Posterior cingulate gyrus (tissue), 11 donors: ENCODE measurements around the gene SLC35F2.
"Not testable (repeated sequence)": the region's sequence is repeated elsewhere in the genome, so short reads cannot be mapped to it uniquely, and the experiment has no call there.

Experiments used
- DNase-seq, 10 donors: peaks; one replicate each; pipeline versions ENCODE4 v3.0.0 to v3.0.0-alpha.2; 2020 to 2021; ENCODE audit warnings: mixed read lengths in 3 of 10
- intact Hi-C: fragments of 100-400 bp; cut with DNase I; formaldehyde crosslinking; loops from one replicate; pipeline ENCODE4 v1.15.1; 2023

The SLC35F2 gene, protein sequence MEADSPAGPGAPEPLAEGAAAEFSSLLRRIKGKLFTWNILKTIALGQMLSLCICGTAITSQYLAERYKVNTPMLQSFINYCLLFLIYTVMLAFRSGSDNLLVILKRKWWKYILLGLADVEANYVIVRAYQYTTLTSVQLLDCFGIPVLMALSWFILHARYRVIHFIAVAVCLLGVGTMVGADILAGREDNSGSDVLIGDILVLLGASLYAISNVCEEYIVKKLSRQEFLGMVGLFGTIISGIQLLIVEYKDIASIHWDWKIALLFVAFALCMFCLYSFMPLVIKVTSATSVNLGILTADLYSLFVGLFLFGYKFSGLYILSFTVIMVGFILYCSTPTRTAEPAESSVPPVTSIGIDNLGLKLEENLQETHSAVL

GRCh38 chr11:107858217-107859070 is at the start of gene SLC35F2:
Gene SLC35F2, minus strand, starts transcription at chr11:107858787. Its CDS starts 20 bp downstream, at chr11:107858767.
- intact Hi-C loops, result no loop called here
- peak in 8 of 10 donors; percentile 34 to 87 (median 47) for DNase-seq

GRCh38 chr11:107908211-107908610 is 49.6 kb upstream of the SLC35F2 start:
- intact Hi-C loops, result no loop called here
- peak in 1 of 10 donors; percentile 63 for DNase-seq

DNA sequence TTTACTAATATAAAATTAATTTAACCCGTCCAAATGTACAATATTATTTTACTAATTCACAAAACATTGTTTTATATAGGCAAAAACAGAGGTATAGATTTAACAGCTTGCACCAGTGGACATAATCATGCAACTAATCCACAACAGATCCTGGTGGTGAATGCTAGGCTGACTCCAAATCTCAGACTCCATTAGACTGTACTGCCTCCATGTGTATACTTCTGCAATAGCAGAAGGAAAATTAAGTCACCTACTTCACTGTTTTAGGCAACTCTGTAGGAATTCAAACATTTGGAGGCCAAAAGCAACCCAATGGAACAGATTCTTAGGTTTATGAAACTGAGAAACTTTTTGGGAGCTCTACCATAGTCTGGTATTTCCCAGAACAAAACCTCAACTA is 39.7 kb upstream of the SLC35F2 start:
- intact Hi-C loops, result no loop called here
- DNase-seq, result no peak

DNA sequence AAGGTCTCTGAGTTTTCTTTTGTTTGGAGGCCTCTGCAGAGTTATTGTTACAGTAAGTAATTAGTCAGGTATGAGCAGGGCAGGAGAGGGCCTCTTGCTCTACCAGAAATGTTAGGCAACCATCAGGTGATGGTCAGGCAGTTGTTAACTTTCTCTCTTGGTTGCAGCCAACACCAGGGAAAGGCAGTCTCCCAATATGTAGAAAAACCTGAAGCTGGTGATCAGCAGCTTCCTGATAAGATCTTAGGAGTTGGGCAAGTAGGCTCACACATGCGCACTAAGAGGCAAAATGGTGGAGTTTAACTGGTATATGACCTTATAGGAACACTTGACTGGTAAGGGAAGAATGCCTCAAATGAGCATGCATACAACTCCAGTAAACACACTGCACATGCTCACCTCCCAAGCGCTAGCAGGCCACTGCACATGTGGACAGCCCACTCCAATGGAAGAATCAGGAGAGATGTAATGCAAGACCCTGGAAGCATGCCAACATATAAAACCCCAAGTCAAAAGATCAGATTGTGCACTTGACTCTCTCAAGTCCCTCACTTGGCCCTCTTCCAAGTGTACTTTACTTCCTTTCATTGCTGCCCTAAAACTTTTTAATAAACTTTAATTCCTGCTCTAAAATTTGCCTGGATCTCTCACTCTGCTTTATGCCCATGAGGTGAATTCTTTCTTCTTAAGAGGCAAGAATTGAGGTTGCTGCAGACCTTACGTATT is 23.7 kb upstream of the SLC35F2 start:
- DNase-seq, result no peak
- intact Hi-C loops, result no loop called here

DNA sequence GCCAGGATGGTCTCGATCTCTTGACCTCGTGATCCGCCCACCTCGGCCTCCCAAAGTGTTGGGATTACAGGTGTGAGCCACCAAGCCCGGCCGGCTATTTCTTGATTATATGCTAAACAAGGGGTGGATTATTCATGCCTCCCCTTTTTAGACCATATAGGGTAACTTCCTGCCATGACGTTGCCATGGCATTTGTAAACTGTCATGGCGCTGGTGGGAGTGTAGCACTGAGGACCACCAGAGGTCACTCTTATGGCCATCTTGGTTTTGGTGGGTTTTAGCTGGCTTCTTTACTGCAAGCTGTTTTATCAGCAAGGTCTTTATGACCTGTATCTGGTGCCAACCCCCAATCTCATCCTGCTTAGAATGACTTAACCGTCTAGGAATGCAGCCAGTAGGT is 22.9 kb upstream of the SLC35F2 start:
- intact Hi-C loops, DNase-seq: not testable (repeated sequence)

- no peak for DNase-seq
- intact Hi-C loops, result no loop called here
These were observed 17.6 kb upstream of the SLC35F2 start for GRCh38 chr11:107876141-107876540.

DNA sequence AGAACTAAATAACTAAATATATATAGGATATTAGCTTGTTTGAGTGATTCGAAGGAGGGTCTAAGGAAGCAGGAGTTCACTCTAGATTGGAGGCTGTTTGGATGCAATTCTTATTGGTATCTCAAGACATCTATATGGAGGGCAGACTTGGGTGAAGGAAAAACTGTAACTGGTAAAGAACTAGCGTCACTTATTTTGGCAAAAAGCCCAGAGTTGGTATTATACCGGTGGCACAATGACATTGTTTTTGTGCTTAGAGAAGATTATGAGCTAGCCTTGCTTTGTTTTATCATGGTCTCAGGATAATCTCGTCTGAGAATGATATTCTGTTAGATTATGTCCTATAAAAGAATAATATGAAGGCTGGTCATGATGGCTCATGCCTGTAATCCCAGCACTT is 6.0 kb upstream of the SLC35F2 start:
- intact Hi-C loops, result no loop called here
- no peak for DNase-seq

DNA sequence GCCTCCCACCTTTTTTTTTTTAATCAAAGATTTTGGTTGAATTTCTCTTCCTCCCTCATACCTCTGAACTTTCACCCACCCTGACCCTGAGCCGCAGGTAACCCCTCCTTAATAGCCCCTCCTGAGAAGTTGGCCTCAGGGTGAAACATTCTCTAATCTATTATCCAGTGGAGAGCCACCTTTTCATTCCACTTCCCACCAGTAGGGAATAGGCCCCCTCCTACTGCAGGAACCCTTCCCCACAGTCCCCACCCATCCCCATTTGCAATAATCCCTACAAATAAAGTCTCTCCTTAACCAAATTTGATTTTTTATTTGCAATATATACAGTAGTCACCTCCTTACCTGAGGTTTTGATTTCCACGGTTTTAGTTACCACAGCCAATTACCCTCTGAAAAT is 2.1 kb upstream of the SLC35F2 start:
- no peak for DNase-seq
- intact Hi-C loops, result no loop called here

GRCh38 chr11:107860240-107860620 is 1.6 kb upstream of the SLC35F2 start:
- intact Hi-C loops, result not testable (repeated sequence)
- DNase-seq, result peak in 1 of 10 donors; percentile 25

DNA sequence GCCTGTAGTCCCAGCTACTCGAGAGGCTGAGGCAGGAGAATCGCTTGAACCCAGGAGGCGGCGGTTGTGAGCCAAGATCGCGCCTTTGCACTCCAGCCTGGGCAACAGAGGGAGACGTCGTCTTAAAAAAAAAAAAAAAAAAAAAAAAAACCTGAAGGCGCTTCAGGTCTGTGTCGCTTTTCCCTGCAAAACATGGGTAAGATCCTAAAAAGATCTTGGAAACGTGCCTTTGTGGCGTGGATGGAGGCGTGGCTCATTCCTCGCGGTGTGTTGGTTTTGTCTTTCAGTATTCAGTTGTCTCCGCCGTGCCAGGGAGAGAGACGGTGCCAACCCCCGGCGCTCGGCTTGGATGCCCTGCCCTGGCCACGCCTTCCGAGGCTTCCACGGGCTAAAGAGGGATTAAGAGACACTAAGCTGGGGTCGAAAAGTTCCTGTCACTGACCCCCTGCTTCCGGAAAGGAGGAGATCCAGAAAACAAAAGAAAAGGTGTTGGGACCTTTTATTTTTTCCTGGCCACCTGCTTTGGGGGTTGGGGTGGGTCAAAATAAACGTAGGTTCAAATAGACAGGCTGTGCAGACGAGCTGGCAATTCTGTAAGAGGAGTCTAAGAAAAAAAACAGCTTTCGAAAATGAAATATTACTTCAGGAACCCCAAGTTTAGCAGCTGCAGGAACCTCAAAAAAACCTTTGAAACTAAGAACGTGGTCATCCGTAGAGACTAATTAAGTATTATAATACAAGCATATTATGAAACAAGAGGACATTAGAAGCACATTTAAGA is 1.1 kb upstream of the SLC35F2 start:
- intact Hi-C loops, result no loop called here
- DNase-seq, result peak in 3 of 10 donors; percentile 14 to 73 (median 26)

GRCh38 chr11:107857550-107858216 is 904 bp downstream of the SLC35F2 start:
- intact Hi-C loops, result no loop called here
- DNase-seq, result peak in 1 of 10 donors; percentile 12

DNA sequence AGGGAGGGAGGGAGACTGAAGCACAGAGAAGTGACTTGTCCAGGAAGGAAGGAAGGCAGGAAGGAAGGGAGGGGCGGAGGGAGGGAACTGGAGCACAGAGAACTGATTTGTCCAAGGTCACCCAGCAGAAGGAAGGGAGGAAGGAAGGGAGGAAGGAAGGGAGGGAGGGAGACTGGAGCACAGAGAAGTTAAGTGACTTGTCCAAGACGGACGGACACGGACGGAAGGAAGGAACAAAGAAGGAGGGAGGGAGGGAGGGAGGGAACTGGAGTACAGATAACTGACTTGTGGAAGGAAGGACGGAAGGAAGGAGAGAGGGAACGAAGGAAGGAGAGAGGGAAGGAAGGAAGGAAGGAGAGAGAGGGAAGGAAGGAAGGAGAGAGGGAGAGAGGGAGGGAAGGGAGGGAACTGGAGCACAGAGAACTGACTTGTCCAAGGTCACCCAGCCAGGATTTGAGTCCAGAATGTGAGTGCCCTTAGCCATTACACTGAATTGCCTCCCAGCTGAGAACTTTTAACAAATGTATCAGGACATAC is 1.5 kb downstream of the SLC35F2 start:
- no peak for DNase-seq
- intact Hi-C loops, result no loop called here

- intact Hi-C loops, result no loop called here
These were observed 2.2 kb downstream of the SLC35F2 start for GRCh38 chr11:107856180-107856980.

DNA sequence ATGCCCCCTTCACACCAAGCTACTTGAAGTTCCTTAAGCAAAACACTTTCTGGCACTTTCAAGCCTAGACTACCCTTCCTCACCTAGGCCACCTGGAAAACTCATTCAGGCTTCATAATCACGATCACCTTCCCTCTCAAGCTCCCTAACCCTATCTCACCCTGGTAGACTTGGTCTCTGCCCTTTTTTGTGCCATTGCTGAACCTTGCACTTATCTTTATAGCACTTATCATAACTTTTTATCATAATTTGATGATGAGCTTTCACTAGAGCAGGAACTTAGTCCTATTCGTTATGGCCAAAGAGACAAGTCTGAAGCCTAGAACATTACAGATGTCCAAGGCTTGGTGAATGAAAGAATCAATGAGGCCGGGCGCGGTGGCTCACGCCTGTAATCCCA is 5.5 kb downstream of the SLC35F2 start:
- no peak for DNase-seq
- intact Hi-C loops, result no loop called here

More at GRCh38 chr11:107856180-107856980, 2.2 kb downstream of the SLC35F2 start:
- no peak for DNase-seq

GRCh38 chr11:107851704-107852310 is 6.8 kb downstream of the SLC35F2 start:
- DNase-seq, result peak in 1 of 10 donors; percentile 22
- intact Hi-C loops, result no loop called here

DNA sequence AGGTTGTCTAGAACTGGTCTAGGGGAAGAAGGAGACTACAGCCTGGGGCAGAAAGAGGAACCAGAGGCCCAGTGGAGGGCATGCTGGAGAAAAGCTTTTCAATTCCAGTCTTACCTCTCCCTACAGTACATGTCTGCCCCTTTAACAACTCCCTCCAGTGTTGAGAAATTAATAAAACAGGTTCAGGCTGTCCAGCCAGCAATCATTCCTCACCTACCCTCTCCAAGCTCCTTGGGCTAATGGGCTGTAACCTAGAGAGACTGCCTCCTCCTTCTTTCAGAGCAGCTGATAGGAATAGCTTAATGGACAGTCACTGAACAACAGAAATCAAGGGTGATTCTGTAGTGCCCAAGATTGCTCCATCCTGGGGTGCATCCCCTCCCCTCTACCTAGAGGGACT is 8.8 kb downstream of the SLC35F2 start:
- DNase-seq, result no peak
- intact Hi-C loops, result no loop called here

DNA sequence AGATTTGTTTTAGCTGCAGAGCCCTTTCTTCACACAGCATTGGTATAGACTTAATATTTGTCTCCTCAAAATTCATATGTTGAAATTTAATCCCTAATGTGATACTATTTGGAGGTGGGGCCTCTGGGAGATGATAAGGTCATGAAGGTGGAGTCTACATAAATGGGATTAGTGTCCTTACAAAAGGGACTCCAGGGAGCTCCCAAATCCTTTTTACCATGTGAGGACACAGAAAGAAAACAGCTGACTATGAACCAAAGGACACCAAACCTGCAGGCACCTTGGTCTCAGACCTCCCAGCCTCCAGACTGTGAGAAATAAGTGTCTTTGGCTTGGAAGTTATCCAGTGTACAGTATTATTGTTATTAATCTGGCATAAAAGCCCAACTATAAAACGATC is 10.2 kb downstream of the SLC35F2 start:
- intact Hi-C loops, result no loop called here
- no peak for DNase-seq

DNA sequence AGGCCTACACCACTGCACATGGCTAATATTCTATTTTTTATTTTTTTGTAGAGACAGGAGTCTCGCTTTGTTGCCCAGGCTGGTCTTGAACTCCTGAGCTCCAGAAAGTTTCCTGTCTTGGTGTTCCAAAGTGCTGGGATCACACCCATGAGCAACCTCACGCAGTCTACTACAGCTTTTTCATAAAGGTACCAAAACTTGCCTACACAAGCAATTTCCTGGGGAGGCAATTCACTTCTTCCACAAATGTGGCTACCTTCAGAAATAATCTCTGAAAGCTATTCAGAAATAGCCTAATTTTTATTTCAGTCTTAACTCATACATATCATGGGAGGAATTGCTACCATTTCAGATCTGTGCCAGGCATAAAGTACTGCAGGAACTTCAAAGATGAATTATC is 11.4 kb downstream of the SLC35F2 start:
- intact Hi-C loops, result no loop called here

More for the DNA sequence above, 11.4 kb downstream of the SLC35F2 start:
- no peak for DNase-seq
